IPS DF 6.9 (cell line): ENCODE data around the gene MED15.
"Not testable (repeated sequence)": the region's sequence is repeated elsewhere in the genome, so short reads cannot be mapped to it uniquely, and the experiment has no call there.

Experiments
- DNase-seq: peaks from one replicate; pipeline ENCODE4 v3.0.0-alpha.2; 2013; ENCODE audit warnings: low read depth, low spot score
- H3K27ac ChIP-seq: one replicate; pipeline ENCODE4 v1.5.1; 2013; ENCODE audit warnings: low read length, control low read depth
- H3K27me3 ChIP-seq: 2 replicates; pipeline ENCODE4 v1.6.1; 2013; ENCODE audit warnings: mild to moderate bottlenecking, low read length; ENCODE audit not compliant: control insufficient read depth, insufficient read depth
- H3K36me3 ChIP-seq: 2 replicates; pipeline ENCODE4 v1.6.1; 2013; ENCODE audit warnings: low read length; ENCODE audit not compliant: control insufficient read depth, insufficient read depth
- H3K4me1 ChIP-seq: 2 replicates; pipeline ENCODE4 v1.6.1; 2013; ENCODE audit warnings: low read length; ENCODE audit not compliant: control insufficient read depth, insufficient read depth
- H3K4me3 ChIP-seq: 2 replicates; pipeline ENCODE4 v1.5.1; 2013; ENCODE audit warnings: mild to moderate bottlenecking, low read length
- H3K9me3 ChIP-seq: 2 replicates; pipeline ENCODE4 v1.6.1; 2013; ENCODE audit warnings: low read length, inconsistent platforms; ENCODE audit not compliant: control insufficient read depth, insufficient read depth
- WGBS: extraction: QIAGEN DNeasy Blood & Tissue Kit; methylation state at CpG from one replicate; pipeline ENCODE4 v1.1.7; 2013; ENCODE audit warnings: mixed read lengths, missing lambda C conversion rate; ENCODE audit not compliant: insufficient read length, insufficient coverage; 5-methylcytosine and 5-hydroxymethylcytosine counted together

The MED15 gene

GRCh38 chr22:20497426-20497825 is 10.0 kb upstream of the MED15 start:
- H3K4me3 ChIP-seq: no peak overlapping the region

GRCh38 chr22:20498913-20499312 is 8.5 kb upstream of the MED15 start:
- no peaks in the 10 kb centered on the region for H3K9me3 ChIP-seq
- H3K27ac ChIP-seq: no peak overlapping the region
- peaks cover 4% of the 10 kb centered on the region; the same call in 1 of the 2 replicates for H3K27me3 ChIP-seq
- no peaks in the 10 kb centered on the region; the same call in 1 of the 2 replicates for H3K4me1 ChIP-seq
- no peak for DNase-seq
- H3K4me3 ChIP-seq: no peak overlapping the region
- WGBS: no CpG with 5 or more reads among the region's 3 CpGs
- H3K36me3 ChIP-seq: no peaks in the 10 kb centered on the region; the same call in 1 of the 2 replicates

More at GRCh38 chr22:20497426-20497825, 10.0 kb upstream of the MED15 start:
- Histone ChIP-seq H3K9me3 (no peaks in the 10 kb centered on the region), H3K4me1 (no peaks in the 10 kb centered on the region; the same call in 1 of the 2 replicates), H3K27ac (no peak overlapping the region), H3K36me3 (no peaks in the 10 kb centered on the region; the same call in 1 of the 2 replicates), H3K27me3 (peaks cover 4% of the 10 kb centered on the region; the same call in 1 of the 2 replicates)
- no CpG with 5 or more reads among the region's 3 CpGs for WGBS
- DNase-seq: no peak

GRCh38 chr22:20499769-20500168 is 7.6 kb upstream of the MED15 start:
- no peak overlapping the region for H3K27ac ChIP-seq
- no CpG with 5 or more reads among the region's 7 CpGs for WGBS

GRCh38 chr22:20503816-20504215 is 3.6 kb upstream of the MED15 start:
- Histone ChIP-seq H3K4me3 (no peak overlapping the region), H3K9me3 (no peaks in the 10 kb centered on the region), H3K36me3 (no peaks in the 10 kb centered on the region; the same call in 1 of the 2 replicates), H3K4me1 (no peaks in the 10 kb centered on the region), H3K27ac (no peak overlapping the region), H3K27me3 (no peaks in the 10 kb centered on the region)
- WGBS: no CpG with 5 or more reads among the region's 2 CpGs
- DNase-seq: no peak

More at GRCh38 chr22:20499769-20500168, 7.6 kb upstream of the MED15 start:
- Histone ChIP-seq H3K4me3 (no peak overlapping the region), H3K9me3 (no peaks in the 10 kb centered on the region), H3K36me3 (no peaks in the 10 kb centered on the region; the same call in 1 of the 2 replicates), H3K4me1 (no peaks in the 10 kb centered on the region), H3K27me3 (peaks cover under 1% of the 10 kb centered on the region; the same call in 1 of the 2 replicates)
- no peak for DNase-seq

GRCh38 chr22:20504293-20504922 is 3.0 kb upstream of the MED15 start:
- H3K4me1 ChIP-seq, H3K36me3 ChIP-seq, H3K27me3 ChIP-seq, H3K4me3 ChIP-seq, H3K27ac ChIP-seq, DNase-seq, H3K9me3 ChIP-seq: not testable (repeated sequence)
- WGBS: no CpG with 5 or more reads among the region's 5 CpGs

GRCh38 chr22:20506543-20507252 is 712 bp upstream of the MED15 start:
- H3K4me1 ChIP-seq: peaks cover 3% of the 10 kb centered on the region
- no peaks in the 10 kb centered on the region for H3K9me3 ChIP-seq
- no peak for DNase-seq
- no peaks in the 10 kb centered on the region for H3K27me3 ChIP-seq
- no peak overlapping the region for H3K27ac ChIP-seq
- WGBS: no CpG with 5 or more reads among the region's 13 CpGs
- peak overlapping the region; percentile 24; the same call in 1 of the 2 replicates for H3K4me3 ChIP-seq
- H3K36me3 ChIP-seq: no peaks in the 10 kb centered on the region

GRCh38 chr22:20508067-20508755 is 801 bp downstream of the MED15 start:
- not testable (repeated sequence) for H3K27me3 ChIP-seq, DNase-seq, H3K36me3 ChIP-seq, H3K4me1 ChIP-seq, H3K9me3 ChIP-seq, H3K27ac ChIP-seq
- H3K4me3 ChIP-seq: peak overlapping the region; percentile 74; the same call in 1 of the 2 replicates
- WGBS: 100% methylated on average over 3 of the region's 21 CpGs

GRCh38 chr22:20508815-20509271 is 1.4 kb downstream of the MED15 start:
- H3K27me3 ChIP-seq: no peaks in the 10 kb centered on the region
- no peak overlapping the region for H3K27ac ChIP-seq
- WGBS: no CpG with 5 or more reads among the region's 10 CpGs
- peaks cover 3% of the 10 kb centered on the region for H3K4me1 ChIP-seq
- H3K9me3 ChIP-seq: no peaks in the 10 kb centered on the region
- no peaks in the 10 kb centered on the region for H3K36me3 ChIP-seq
- DNase-seq: no peak
- H3K4me3 ChIP-seq: no peak overlapping the region

- no peaks in the 10 kb centered on the region for H3K36me3 ChIP-seq
- no peaks in the 10 kb centered on the region for H3K9me3 ChIP-seq
- no peak overlapping the region for H3K27ac ChIP-seq
- no peak overlapping the region for H3K4me3 ChIP-seq
- no CpG with 5 or more reads among the region's 7 CpGs for WGBS
- H3K4me1 ChIP-seq: peaks cover 3% of the 10 kb centered on the region
- DNase-seq: no peak
- H3K27me3 ChIP-seq: no peaks in the 10 kb centered on the region
These were observed 2.1 kb downstream of the MED15 start for GRCh38 chr22:20509344-20510047.
